AG09319 (cell line): ENCODE data around the gene GRIN2A.

Experiments used
- DNase-seq: peaks from one replicate; pipeline ENCODE4 v3.0.0-alpha.2; 2010; ENCODE audit warnings: low read depth; ENCODE audit errors: extremely low read depth
- CTCF ChIP-seq: IDR thresholded peaks from 2 replicates; pipeline ENCODE4 v1.5.1; 2011; ENCODE audit warnings: low read depth, mild to moderate bottlenecking, inconsistent platforms, low read length, moderate library complexity

The GRIN2A gene

GRCh38 chr16:10110552-10110951 lies 71.7 kb downstream of the GRIN2A start:
- no peak for DNase-seq
- TF ChIP-seq CTCF: no peak

DNA sequence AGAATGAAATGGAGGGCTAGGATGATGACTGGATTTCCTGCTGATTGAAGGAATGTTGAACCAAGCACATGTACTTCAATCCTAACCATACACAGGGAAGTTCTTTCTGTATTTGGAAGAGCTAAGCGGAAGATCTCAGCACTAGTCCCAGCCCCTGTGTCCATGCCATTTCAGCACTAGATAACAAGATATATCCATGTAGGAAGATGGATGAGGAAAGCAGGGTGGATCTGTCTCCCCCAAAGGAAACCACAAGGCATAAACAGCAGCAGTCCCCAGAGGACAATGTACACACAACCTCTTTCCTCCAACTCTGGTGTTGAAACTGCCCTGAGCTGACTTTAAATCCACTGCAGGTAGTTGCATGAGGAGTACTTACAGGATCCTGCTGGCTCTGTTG lies 75.1 kb downstream of the GRIN2A start:
- no peak for DNase-seq
- TF ChIP-seq CTCF: no peak

DNA sequence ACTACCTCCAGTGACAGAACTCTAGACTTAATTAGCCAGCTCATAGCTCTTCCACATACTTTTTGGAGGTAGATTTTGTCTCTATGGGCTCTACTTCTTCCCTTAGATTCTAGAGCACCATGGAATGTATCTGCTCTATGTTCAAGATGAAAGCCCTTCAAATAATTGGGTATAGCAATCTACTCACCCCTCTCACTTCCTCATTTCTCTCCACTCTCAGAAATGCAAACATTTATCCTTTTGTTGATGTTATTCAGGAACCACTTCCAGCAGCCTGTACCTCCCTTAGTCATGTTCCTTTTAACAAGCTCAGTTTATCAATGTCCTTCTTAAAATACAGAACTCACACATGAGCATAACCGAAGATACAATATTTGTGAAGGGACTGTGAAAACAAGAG lies 78.5 kb downstream of the GRIN2A start:
- no peak for DNase-seq
- TF ChIP-seq CTCF: no peak

DNA sequence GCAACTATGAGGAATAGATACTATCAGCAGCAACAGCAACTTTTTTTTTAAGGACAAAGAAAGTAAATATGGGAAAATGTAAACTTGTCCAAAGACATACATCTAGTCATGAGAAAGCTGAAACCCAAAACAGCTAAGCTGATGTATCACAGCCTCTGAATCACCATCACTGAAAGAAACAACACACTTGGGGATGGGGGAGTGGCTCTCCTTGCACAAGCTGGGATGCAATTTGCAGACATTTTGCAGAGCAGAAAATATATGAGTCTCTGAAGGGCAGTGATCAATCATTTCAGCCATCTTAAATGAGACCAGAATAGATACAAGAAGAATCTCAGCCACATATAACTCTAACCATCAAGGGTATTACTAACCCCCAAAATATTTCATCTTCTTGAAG lies 79.1 kb downstream of the GRIN2A start:
- no peak for DNase-seq
- TF ChIP-seq CTCF: no peak

DNA sequence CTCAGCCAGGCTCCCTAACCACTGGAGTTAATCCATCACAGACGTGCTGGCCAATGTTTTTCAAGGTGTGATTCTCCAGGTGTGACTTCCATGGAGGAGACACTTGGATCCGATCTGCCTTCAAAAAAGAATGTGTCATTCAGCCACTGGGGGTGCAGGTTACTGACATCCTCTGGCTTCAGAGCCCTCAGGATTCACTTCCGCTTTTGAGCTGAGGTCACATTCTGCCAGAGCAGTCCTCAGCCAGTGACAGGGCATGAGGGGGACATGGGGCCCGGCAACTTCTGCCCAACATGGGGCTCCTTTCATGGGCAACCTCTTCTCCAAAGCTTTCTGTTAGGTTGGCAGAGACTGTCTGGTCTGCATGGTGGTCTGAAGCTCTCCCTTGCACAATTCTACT lies 81.4 kb downstream of the GRIN2A start:
- no peak for DNase-seq
- no peak for TF ChIP-seq CTCF

DNA sequence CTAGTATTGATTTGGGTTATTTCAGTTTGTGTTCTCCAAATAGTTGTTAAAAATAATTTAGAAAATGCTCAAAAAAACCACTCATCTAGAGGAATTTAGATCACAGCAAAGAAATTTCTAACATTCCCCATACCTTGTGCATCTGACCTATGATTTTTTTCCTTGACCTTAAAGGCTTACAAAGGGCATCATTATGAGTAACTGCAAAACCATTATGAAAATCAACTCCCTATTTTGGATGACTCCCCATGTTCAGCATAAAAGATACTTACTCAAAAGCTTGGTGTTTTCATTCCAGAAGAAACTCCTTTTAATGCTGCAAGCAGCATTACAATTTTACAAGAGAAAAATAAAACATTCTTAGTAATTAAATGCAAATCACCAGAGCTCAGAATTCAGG lies 83.2 kb downstream of the GRIN2A start:
- DNase-seq: no peak
- TF ChIP-seq CTCF: no peak

- TF ChIP-seq CTCF: no peak
- no peak for DNase-seq
Observed at GRCh38 chr16:10097271-10097670, 85.0 kb downstream of the GRIN2A start.

DNA sequence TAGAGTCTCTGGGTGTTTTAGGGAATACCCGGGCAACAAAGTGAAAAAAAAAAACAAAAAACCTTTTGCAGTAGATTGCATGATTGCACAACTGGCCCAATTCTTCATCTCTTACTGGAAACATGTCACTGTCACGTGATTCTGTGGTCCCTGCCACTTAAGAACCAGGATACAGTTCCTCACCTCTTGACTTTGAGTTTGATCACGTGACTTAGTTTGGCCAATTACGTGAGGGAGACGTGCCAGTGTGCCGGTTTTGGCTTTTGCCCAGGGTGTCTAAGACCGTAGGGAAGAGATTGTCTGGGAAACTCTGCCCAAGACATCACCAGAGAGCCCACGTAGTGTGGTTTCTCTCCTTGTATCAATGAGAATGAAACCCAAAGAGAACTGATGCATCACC lies 88.7 kb downstream of the GRIN2A start:
- TF ChIP-seq CTCF: no peak
- no peak for DNase-seq
